GM12891 (cell line): ENCODE measurements around the gene AMMECR1.

ENCODE experiments used
- POLR2A ChIP-seq: IDR thresholded peaks from 2 replicates; pipeline ENCODE4 v1.6.1; 2011; ENCODE audit warnings: low read depth, low read length, control low read depth
- POLR2AphosphoS5 ChIP-seq: IDR thresholded peaks from 2 replicates; pipeline ENCODE4 v1.6.1; 2011; ENCODE audit warnings: low read depth, low read length, control low read depth

DNA sequence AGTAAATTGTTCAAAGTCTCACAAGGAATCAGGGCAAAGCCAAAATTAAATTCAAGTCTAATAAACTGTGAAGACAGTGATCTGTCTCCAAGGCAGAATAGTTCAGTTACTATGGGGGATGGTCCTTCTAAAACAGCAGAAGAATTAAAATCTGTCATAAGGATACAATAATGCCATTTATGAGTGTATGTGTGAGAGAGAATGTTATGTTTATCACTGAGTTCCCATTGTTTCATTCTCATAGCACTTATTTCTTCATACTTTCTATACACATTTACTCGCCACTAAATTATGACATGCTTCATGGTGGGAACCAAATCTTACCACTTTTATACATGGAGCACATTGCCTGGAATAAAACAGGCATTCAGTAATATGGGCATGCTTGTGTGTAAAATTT is 102.5 kb downstream of the AMMECR1 start:
- no peak for TF ChIP-seq POLR2A
- TF ChIP-seq POLR2AphosphoS5: no peak
